Heart left ventricle (tissue), 16 donors: ENCODE data around the gene TCF4. TPM values are rescaled to one million over a fixed set of nuclear protein-coding genes. Genes with fewer than 3 reads are reported as not detected.
A peak's percentile ranks its signal among the peaks of the same experiment; 100 is the strongest.

Experiments
- ATAC-seq, 4 donors: fragments of 200-7000 bp; cut with Tn5 transposase; one replicate each; pipeline ENCODE4 v1.9.1; 2020 to 2022; ENCODE audit warnings: moderate library complexity in 4 of 4, mild to moderate bottlenecking in 3 of 4, moderate number of reproducible peaks in 1 of 4
- DNase-seq, 5 donors: peaks; one replicate each; pipeline ENCODE4 v3.0.0-alpha.2; 2020
- H3K27ac ChIP-seq, 12 donors: fragments of 200-600 bp; sonication (generic) in 4 of 12; one replicate each; pipeline versions ENCODE4 v1.5.0 to v1.8.0; 2016 to 2022; ENCODE audit warnings: mild to moderate bottlenecking in 2 of 12
- H3K27me3 ChIP-seq, 9 donors: fragments of 200-600 bp; sonication (generic) in 2 of 9; one replicate each; pipeline versions ENCODE4 v1.5.1 to v1.8.0; 2016 to 2022; ENCODE audit warnings: mild to moderate bottlenecking in 3 of 9
- H3K36me3 ChIP-seq, 9 donors: fragments of 200-600 bp; sonication (generic) in 2 of 9; one replicate each; pipeline versions ENCODE4 v1.5.0 to v1.8.0; 2018 to 2022; ENCODE audit warnings: mild to moderate bottlenecking in 2 of 9
- H3K4me1 ChIP-seq, 12 donors: fragments of 200-600 bp; sonication (generic) in 4 of 12; one replicate each; pipeline versions ENCODE4 v1.5.0 to v1.8.0; 2016 to 2022; ENCODE audit warnings: mild to moderate bottlenecking in 3 of 12
- H3K4me3 ChIP-seq, 12 donors: fragments of 200-600 bp; sonication (generic) in 4 of 12; one replicate each; pipeline versions ENCODE4 v1.5.0 to v1.8.0; 2017 to 2022; ENCODE audit warnings: mild to moderate bottlenecking in 9 of 12, moderate library complexity in 4 of 12
- H3K9me3 ChIP-seq, 12 donors: fragments of 200-600 bp; sonication (generic) in 4 of 12; one replicate each; pipeline versions ENCODE4 v1.5.0 to v1.8.0; 2016 to 2022; ENCODE audit warnings: mild to moderate bottlenecking in 1 of 12
- POLR2A ChIP-seq, 2 donors: fragments of 450-650 bp; IDR thresholded peaks; one replicate each; pipeline ENCODE4 v1.6.1; 2017; ENCODE audit warnings: antibody characterized with exemption in 2 of 2, mild to moderate bottlenecking in 2 of 2, moderate library complexity in 2 of 2
- WGBS, 4 donors: extraction: QIAGEN DNeasy Blood & Tissue Kit in 2 of 4; methylation state at CpG; one replicate each; pipeline versions ENCODE4 v1.1.5 to v1.1.7; 2013 to 2018; 5-methylcytosine and 5-hydroxymethylcytosine counted together
- intact Hi-C, 10 donors: fragments of 100-400 bp; cut with DNase I; formaldehyde crosslinking; loops; one replicate each; pipeline versions ENCODE4 v1.11.1 to v1.14.2; 2022
- polyA plus RNA-seq, 2 donors: library from polyadenylated mRNA; stranded (reverse); fragments of 200-250 nt; gene quantifications; one replicate each; pipeline ENCODE4 v1.2.3, GENCODE V29; 2013
- total RNA-seq, 9 donors: library from RNA; depleted of rRNA in 2 of 9; stranded (reverse); fragments of >200 nt in 2 of 9; fragmentation: NEBNext Ultra II Directional in 3 of 9; extraction: Animal tissue kit (Norgen Biotek cat#: 25700) in 3 of 9; gene quantifications; one replicate each; pipeline versions ENCODE4 v1.1.0 to v1.2.4, GENCODE V29; 2016 to 2023
- TF ChIP-seq, protein P1 (sequence below), 12 donors: fragments of 200-600 bp; sonication (generic) in 4 of 12; IDR thresholded peaks; one replicate each; pipeline versions ENCODE4 v1.5.0 to v1.8.0; 2018 to 2022; ENCODE audit warnings: antibody characterized with exemption in 12 of 12, mild to moderate bottlenecking in 5 of 12
- donor health status: ischemic (EF 13 %, LVEDD 7.1; RV severe dilation, severe dysfunction).
- donor health status: healthy with polysubstance abuse.
- donor health status: DM: no; HTN: yes; CAD: no.
- donor health status: DM: no; HTN: no; CAD: no.
- donor health status: ischemic (EF 25% LVEDD 6.9; RV normal size, moderate dysfunction).
- donor health status: ischemic (EF 25% LVEDD 5.7; RV mildly dilated, moderate dysfunction).
- donor health status: healthy.
- donor health status: DM: yes; HTN: yes; CAD: no.
- donor health status: ischemic (EF 35%, LVEDD 5.7; RV mildly dilated, moderate dysfunction).
- donor health status: nonischemic (EF 11% LVEDD 7.7; RV severe dilation, severe dysfunction).
- donor health status: DM: yes; HTN: yes; CAD: no.
- donor health status: PGD.
- donor health status: ischemic (EF 29% LVEDD 5.4; RV normal size, mild dysfunction).
- donor health status: nonischemic (EF 23%, LVEDD 6.1; RV moderate dilation, normal function).

TCF4 gene
- total and polyA plus RNA-seq, 11 donors = 12.8 to 119 (median 71.5) TPM

- DNase-seq = no peak
- Histone ChIP-seq H3K27ac (peak overlapping the region in 10 of 12 donors; percentile 34 to 90 (median 84)), H3K9me3 (no peaks in the 10 kb centered on the region), H3K36me3 (no peaks in the 10 kb centered on the region), H3K27me3 (no peaks in the 10 kb centered on the region), H3K4me1 (peaks cover 3 to 68% (median 35%) of the 10 kb centered on the region in 12 donors), H3K4me3 (no peak overlapping the region)
- 74 to 79% (median 77%) methylated on average over 7 of the region's 7 CpGs for WGBS, 4 donors
- no peak for ATAC-seq
- intact Hi-C loops = loop anchor here in 9 of 10 donors (5.0 to 10.0 kb wide), 12 partner anchors 62 to 1237 kb away; partner anchors contain the start of gene TCF4 (in 5 of the 9)
- no peak for TF ChIP-seq POLR2A (IDR thresholded peaks at IDR 0.05)
- TF ChIP-seq, protein P1, sequence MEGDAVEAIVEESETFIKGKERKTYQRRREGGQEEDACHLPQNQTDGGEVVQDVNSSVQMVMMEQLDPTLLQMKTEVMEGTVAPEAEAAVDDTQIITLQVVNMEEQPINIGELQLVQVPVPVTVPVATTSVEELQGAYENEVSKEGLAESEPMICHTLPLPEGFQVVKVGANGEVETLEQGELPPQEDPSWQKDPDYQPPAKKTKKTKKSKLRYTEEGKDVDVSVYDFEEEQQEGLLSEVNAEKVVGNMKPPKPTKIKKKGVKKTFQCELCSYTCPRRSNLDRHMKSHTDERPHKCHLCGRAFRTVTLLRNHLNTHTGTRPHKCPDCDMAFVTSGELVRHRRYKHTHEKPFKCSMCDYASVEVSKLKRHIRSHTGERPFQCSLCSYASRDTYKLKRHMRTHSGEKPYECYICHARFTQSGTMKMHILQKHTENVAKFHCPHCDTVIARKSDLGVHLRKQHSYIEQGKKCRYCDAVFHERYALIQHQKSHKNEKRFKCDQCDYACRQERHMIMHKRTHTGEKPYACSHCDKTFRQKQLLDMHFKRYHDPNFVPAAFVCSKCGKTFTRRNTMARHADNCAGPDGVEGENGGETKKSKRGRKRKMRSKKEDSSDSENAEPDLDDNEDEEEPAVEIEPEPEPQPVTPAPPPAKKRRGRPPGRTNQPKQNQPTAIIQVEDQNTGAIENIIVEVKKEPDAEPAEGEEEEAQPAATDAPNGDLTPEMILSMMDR (IDR thresholded peaks at IDR 0.05) = no peak
Measured at GRCh38 chr18:55339990-55340389, 248.0 kb downstream of the TCF4 start.

GRCh38 chr18:55338978-55339650, 248.9 kb downstream of the TCF4 start:
- intact Hi-C loops = loop anchor here in 5 of 10 donors (5.0 to 10.0 kb wide), 5 partner anchors 63 to 248 kb away; partner anchors contain the start of gene TCF4 (in 3 of the 5)
- ATAC-seq = peak in 2 of 4 donors; percentile 23 to 38
- 40 to 51% (median 45%) methylated on average over 8 of the region's 8 CpGs for WGBS, 4 donors

GRCh38 chr18:55337908-55338521, 250.0 kb downstream of the TCF4 start:
- WGBS, 4 donors = 22 to 33% (median 29%) methylated on average over 13 of the region's 13 CpGs
- peak overlapping the region in 8 of 12 donors; percentile 5 to 41 (median 33) for H3K4me3 ChIP-seq

More at GRCh38 chr18:55338978-55339650, 248.9 kb downstream of the TCF4 start:
- Histone ChIP-seq H3K4me1 (peaks cover 4 to 71% (median 39%) of the 10 kb centered on the region in 12 donors), H3K27me3 (no peaks in the 10 kb centered on the region), H3K4me3 (no peak overlapping the region), H3K27ac (peak overlapping the region; percentile 18 to 90 (median 84)), H3K9me3 (no peaks in the 10 kb centered on the region), H3K36me3 (no peaks in the 10 kb centered on the region)
- DNase-seq = no peak
- TF ChIP-seq, protein P1 (IDR thresholded peaks at IDR 0.05) = peak in 1 of 12 donors; percentile 8
- TF ChIP-seq POLR2A (IDR thresholded peaks at IDR 0.05) = no peak

More at GRCh38 chr18:55337908-55338521, 250.0 kb downstream of the TCF4 start:
- no peaks in the 10 kb centered on the region for H3K36me3 ChIP-seq
- ATAC-seq (peak; percentile 43 to 87 (median 82)), DNase-seq (peak; percentile 33 to 60 (median 44))
- H3K27me3 ChIP-seq = no peaks in the 10 kb centered on the region
- H3K9me3 ChIP-seq = no peaks in the 10 kb centered on the region
- H3K27ac ChIP-seq = peak overlapping the region; percentile 24 to 90 (median 84)
- intact Hi-C loops = loop anchor here in 5 of 10 donors (5.0 to 10.0 kb wide), 5 partner anchors 64 to 249 kb away; partner anchors contain the start of gene TCF4 (in 3 of the 5)
- TF ChIP-seq POLR2A (IDR thresholded peaks at IDR 0.05) = peak in 1 of 2 donors; percentile 43
- TF ChIP-seq, protein P1 (IDR thresholded peaks at IDR 0.05) = no peak
- H3K4me1 ChIP-seq = peaks cover 4 to 71% (median 37%) of the 10 kb centered on the region in 12 donors
